ENCODE data around the gene NUDT14.

DNA sequence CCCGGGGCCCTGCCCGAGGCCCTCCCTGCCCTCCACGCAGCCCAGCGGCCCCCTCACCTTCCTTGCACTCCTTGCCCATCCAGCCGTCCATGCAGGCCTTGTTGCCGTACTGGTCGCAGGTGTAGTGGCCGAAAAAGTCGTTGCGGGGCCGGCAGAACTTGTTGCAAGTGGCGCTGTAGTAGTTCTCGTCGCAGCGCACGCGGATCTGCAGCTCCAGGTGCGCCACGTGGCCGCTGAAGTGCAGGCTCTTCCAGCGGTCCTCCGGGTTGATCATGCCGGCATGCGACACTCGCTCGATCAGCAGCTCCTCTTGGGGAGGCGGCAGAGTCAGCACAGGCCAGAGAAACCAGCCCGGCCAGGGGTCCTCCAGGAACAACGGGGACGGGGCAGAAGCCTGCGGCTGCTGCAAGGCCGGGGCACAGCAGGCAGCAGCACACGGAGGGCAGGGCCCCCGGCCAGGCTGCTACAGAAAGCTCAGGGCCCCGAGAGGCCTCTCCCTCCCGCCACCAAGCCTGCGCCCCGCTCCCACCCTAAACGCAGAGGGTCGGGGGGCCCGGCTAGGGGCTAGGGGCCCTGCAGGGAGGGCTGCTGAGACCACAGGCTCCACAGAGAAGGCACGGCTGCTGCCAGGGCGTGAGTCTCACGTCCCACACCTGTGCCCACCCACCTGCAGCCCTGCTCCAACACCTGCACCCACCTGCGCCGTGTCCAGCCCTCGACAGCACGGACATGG, 25.3 kb downstream of the NUDT14 start:
- TF ChIP-seq, protein P1, sequence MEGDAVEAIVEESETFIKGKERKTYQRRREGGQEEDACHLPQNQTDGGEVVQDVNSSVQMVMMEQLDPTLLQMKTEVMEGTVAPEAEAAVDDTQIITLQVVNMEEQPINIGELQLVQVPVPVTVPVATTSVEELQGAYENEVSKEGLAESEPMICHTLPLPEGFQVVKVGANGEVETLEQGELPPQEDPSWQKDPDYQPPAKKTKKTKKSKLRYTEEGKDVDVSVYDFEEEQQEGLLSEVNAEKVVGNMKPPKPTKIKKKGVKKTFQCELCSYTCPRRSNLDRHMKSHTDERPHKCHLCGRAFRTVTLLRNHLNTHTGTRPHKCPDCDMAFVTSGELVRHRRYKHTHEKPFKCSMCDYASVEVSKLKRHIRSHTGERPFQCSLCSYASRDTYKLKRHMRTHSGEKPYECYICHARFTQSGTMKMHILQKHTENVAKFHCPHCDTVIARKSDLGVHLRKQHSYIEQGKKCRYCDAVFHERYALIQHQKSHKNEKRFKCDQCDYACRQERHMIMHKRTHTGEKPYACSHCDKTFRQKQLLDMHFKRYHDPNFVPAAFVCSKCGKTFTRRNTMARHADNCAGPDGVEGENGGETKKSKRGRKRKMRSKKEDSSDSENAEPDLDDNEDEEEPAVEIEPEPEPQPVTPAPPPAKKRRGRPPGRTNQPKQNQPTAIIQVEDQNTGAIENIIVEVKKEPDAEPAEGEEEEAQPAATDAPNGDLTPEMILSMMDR (conservative IDR thresholded peaks at IDR 0.05; ENCODE audit: low read depth in 2 of 2), result no peak
- no peak for TF ChIP-seq EZH2phosphoT487 (IDR thresholded peaks at IDR 0.05; ENCODE audit: unreplicated experiment)
